GM21786 (cell line): ENCODE data around the gene CLCNKA.
"Not testable (repeated sequence)": the region's sequence is repeated elsewhere in the genome, so short reads cannot be mapped to it uniquely, and the experiment has no call there.

Source experiments
- ATAC-seq: cut with Tn5 transposase; IDR thresholded peaks from one replicate; pipeline ENCODE4 v1.9.1; 2021; ENCODE audit not compliant: unreplicated experiment

CLCNKA gene

DNA sequence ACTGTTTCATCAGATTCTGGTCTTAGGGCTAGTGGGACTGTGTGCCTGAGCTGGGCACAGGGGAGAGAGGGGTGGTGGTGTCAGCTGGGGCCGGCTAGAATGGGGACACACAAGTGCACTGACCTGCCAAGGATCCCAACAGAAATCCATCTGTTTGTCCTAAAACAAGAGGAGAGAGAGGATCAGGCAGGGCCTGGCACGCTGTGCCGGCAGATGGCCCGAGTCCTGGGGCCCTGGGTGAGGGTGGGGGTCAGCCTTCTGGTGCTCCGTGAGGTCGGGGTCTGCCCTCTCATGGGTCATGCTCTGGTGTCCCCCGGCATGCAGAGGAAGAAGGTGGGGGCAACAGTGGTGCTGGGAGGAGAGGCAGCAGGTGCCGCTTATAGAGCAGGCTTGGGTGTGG lies 18.0 kb downstream of the CLCNKA start:
- ATAC-seq: not testable (repeated sequence)

DNA sequence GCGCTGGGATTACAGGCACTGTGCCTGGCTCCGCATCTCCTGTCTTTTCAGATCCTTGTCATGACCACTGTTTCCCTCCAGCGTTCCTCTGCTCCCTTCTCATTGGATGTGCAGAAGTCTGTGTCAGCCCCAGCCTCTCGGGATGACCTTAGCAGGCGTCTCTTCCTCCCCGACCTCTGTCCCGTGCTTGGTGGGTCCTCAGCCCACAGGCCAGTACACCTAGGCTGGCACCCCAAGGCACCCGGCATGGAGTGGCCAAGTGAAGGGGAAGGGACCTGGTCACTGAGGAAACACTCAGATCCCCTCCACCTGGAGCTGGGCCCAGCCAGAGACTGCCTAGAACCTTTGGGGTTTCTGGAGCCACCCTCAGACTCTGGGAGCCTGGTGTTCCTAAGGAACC lies 19.4 kb downstream of the CLCNKA start:
- no peak for ATAC-seq

DNA sequence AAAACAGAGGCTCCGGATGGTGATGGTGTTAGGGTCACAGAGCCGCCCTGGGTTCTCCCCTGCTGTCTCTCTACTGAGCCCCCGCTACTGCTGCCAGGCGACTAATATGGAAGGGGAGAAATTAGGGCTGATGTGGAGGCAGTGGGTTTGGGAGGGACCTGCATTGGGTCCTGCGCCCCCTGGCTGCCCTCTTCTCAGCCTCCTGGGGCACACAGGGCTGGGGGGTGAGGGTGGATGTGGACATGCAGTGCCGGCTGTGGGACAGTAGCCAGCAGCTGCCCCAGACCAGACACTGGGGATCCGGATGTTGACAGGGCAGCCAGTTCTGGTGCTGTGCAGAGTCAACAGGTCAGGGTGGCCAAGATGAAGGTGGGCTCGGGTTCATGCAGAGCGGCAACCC lies 20.3 kb downstream of the CLCNKA start:
- no peak for ATAC-seq

DNA sequence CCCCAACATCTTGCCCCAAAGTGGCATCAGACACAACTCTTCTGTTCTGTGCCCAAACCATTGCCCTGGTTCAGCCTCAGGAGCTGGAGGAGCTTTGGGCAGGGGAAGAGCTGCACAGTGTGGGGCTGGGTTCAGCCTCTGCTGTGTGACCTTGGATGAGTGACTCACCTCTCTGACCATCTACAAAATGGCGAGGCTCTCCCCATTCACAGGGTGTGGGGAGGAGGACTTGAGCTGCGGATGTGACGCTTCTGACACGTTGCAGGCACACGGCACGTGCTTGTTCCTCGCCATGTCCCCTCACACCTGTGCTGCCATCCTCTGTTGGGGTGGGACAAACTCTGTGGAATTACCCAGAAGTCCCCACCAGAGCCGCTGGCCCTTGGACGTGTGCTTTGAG lies 20.8 kb downstream of the CLCNKA start:
- not testable (repeated sequence) for ATAC-seq

DNA sequence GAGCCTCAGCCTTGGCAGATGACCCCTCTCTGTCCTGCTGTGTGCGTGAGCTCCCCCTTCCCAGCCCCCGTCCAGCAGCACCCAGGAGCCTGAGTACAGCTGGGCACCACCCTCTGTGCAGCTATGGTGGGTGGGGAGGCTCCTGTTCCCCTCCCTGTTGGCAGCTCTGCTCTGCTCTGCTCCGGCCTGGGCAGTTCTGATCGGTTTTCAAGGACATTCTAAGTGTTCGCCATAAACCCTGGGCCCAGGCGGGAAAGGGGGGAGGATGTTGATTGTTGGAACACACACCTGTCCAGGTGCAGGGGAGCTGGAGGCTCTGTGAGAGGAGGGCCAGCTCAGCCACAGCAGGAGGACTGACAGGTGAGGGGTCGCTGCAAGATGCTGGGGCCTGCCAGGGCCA lies 21.7 kb downstream of the CLCNKA start, which contains the start of gene CLCNKB:
Gene CLCNKB (plus strand): TSS at position 262 of the 400 bp plus-strand sequence. CDS start 711 bp downstream, outside the sequence.
- no peak for ATAC-seq

DNA sequence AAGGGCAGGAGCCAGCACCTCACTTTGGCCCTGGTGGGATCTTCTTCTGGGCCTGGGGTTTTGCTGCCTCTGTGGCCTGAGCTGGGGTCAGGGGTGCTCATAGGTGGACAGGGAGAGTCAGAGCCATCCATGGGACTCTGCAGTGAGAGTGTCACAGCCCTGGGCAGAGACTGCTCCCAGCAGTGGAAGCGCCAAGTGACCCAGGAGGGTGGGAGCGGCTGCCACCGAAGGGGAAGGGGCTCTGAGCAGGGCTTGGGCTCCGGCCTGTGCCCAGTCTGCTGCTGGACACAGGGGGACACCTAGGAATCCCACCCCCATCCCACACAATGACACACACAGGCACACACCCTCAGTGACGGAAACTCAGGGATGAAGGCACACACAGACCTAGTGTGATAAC lies 22.1 kb downstream of the CLCNKA start:
- no peak for ATAC-seq

DNA sequence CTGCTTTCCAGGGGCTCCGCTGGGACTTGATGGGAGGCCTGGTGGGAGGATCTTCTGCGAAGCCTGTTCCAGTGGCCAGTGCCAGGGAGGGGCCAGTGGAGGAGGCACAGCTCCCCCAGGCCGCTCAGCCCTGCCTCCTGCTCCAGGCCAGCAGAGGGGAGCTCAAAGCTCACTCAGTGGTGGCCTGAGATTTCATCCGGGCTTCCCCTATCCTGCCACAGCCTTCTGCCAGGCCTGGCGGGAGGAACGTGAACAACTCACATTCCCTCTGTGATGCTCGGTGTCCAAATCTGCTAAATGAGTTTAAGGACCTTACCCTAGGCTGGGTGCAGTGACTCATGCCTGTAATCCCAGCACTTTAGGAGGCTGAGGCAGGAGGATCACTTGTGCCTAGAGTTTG lies 25.0 kb downstream of the CLCNKA start:
- ATAC-seq: no peak

DNA sequence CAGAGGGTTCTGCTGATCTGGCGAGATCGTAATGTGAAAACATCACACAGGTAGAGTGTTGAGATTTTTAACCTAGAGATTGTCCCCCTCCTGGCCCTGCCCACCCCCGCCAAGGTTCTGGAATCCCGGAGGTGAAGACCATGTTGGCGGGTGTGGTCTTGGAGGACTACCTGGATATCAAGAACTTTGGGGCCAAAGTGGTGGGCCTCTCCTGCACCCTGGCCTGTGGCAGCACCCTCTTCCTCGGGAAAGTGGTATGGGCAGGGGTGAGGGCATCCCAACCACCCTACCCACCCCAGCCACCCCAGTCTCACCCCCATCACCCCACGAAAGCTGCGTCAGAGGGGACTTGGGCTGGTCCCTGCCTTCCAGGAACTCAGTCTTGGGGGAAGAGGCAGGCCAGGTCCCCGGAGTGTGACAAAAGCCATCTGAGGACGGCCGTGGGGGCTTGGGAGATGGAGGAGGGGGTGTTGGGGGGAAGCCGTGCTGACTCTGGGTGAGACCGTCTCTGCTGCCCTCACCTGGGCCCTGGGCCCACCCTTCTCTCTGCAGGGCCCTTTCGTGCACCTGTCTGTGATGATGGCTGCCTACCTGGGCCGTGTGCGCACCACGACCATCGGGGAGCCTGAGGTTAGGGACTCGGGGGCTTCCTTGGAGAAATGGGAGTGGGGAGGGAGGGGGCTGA lies 26.1 kb downstream of the CLCNKA start:
- ATAC-seq: no peak

DNA sequence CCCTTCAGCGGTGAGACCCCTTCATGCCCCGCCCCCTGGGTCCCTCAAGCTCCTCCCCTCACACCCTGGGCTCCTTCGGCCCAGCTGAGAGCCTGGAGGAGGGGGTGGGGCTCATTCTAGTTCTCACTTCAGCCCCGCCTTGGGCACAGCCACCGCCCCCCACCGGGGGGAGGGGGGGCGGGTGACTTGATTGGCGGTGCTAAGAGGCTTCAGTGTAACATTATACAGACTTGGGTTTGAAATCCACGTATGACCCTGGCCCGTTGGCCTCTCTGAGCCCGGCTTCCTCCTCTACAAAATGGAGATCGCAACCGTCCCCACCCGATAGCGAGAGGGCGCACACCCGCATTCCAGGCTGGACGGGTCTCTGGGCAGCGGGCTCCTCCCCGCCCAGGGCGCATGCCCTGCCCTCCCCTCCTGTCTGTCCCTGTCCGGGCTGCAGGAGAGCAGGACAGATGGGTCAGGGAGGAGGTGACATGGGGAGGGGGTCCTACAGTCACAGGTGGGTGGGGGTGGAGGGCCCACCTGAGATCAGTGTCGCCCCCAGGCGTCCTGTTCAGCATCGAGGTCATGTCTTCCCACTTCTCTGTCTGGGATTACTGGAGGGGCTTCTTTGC lies 26.8 kb downstream of the CLCNKA start:
- ATAC-seq: no peak

DNA sequence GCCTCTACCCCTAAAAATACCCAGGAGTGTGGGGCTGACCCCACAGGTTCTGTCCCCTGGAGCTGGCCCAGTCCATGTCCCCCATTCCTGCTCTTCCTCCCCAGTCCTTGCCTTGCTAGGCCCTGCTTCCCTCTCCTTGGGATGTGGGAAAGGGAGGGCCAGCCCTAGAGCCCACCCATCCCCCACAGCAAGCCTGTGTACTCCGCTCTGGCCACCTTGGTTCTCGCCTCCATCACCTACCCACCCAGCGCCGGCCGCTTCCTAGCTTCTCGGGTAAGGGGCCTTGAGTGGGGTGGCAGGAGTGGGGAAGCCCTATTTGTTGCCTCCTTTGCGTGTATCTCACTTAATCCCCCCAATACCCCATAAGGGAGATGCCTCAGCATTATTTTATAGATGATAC lies 28.5 kb downstream of the CLCNKA start:
- ATAC-seq: no peak

DNA sequence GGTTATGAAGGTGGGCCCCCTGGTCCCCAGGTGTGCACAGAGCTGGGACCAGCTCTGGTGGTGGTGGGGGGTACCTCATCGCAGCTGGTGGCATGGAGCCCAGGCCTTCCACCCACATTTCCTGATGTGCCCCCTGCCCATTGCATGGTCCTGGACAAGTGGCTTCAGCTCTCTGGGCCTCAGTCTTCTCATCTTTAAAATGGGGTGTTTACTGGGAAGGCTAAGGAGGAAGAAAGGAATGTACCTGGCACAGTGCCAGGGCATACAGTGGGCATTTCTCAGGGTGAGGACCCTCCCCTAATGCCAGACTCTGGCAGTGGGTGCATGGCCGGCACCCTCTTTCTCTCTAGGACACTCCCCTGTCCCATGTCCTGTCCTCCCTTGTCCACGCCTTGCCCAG lies 29.2 kb downstream of the CLCNKA start:
- ATAC-seq: no peak

DNA sequence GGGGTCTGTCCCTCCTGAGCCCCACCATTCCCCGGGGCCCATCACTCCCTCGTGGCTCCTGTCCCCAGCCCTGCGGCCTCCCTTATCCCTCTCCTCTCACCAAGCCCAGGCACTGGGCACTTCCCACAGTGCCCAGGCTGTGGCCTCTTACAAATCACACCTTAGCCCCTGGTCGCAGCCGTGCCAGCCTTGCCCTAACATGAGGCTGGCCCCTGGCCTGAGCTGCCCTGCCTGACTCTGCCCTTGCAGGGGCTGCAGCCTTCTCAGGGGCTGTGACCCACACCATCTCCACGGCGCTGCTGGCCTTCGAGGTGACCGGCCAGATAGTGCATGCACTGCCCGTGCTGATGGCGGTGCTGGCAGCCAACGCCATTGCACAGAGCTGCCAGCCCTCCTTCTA lies 30.1 kb downstream of the CLCNKA start:
- not testable (repeated sequence) for ATAC-seq

DNA sequence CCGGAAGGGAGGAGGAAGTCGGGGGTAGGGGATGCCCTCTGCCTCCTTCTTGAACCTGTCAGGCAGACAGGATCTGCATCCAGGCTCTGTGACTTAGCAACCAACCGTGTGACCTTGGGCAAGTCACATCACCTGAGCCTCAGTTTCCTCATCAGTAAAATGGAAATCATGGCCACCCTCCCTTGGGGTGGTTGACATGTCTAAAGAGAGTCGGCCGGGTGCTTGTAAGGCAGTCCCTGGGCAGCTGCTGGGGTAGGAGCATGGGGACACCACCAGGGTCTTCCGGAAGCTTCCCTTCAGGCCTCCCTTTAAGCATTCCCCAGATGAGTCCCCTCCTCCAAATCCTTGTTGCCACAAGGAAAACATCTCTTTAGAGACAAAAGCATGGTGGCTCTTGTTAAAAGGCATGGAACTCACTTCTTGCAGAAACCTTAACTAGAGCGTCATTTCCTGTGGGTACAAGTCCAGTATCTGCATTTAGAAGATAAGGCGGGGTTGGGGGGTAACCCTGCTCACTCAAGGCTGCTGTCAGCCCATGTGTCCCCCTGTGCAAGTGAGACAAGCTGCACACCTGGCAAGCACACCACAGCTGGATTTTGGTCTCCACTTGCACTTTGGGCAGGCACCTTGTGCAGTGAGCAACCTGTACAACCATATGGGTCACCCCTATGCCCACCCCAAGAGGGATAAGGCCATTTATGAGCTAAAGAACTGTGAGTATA lies 32.1 kb downstream of the CLCNKA start:
- no peak for ATAC-seq

DNA sequence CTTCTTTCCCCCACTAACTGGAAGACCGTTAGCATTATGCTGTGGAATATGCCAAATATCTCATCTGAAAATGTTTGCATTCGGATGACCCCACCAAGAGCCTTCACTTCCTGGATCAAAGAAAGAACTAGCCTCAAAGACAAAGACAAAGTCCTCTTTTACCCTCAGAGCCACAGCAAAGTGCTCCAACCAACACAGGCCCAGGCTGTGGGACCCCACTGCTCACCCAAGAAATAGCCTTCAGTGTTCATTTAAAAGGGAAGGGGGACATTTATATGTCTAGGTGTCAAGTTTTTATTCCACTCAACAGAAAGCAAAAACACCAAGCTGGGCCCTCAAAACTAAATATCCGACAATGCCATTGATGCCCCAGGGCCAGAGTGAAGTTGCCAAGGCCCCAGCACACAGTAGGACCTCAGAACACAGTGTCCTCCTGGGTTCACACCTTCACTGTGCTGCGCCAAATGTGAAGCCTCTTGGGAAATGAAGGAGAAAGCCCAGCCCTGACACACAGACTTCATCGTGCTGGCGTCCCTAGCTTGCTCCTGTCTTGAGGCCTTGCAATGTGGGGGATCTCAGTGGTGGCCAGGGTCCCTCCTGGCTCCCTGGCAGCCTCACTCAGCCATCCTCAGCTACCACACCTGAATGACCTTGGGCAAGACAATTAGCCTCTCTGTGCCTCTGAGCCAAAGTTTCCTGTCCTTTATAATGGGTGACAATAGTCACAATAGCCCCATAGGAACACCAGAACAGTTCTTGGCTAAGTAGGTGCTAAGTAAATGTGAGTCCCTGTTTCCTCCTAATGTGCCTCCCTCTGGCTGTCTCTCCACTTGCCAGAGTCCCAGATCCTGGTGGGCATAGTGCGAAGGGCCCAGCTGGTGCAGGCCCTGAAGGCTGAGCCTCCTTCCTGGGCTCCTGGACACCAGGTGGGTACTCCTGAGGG lies 33.0 kb downstream of the CLCNKA start:
- no peak for ATAC-seq

DNA sequence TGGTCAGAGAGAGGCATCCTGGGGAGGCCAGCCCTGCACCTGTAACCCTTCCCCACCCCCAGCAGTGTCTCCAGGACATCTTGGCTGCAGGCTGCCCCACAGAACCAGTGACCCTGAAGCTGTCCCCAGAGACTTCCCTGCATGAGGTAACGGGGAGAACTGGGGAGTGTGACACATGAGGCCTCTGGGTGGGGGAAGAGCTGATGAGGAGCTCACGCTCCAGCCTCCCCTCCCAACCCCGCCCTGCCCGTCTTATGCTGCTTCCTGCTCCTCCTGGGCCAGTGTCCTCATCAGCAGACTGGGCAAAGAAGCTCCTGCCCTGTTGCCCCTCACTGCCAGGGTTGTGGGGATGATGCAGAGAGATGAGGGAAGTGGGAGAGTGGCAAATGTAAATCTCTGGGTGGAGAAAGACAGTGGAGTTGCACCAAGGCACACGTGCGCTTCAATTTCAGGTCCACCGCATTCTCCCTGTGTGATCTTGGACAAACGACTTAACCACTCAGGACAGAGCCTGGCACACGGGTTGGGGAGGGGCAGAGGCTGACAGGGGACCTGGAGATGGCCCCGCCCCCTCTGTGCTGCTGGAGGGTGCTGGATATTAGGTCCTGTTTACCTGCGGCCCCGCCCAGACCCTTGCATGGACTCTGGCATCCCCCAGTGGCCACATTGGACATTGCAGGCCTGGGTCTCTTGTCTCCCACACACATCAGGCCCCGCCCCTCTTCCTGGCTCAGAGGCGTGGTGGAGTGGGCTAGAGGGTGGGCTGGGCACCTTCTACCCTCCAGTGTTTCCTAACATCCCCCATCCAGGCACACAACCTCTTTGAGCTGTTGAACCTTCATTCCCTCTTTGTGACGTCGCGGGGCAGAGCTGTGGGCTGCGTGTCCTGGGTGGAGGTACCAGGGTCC lies 34.0 kb downstream of the CLCNKA start:
- ATAC-seq: no peak

DNA sequence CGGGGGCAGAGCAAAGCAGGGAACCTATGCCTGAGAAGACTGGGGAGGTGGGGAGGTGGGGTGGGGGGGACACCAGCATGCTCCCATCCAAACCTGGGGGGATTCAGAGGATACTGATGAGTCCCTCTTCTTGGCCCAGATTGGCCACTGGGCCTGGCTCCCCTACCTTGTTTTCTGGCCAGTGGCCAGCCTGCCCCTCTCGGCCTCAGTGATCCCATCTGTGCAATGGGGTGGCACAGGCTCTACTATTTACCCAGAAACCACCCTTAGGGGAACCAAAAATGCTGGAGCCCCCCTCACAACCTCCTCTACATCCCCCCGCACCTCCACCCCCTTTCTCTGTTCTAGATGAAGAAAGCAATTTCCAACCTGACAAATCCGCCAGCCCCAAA lies 34.7 kb downstream of the CLCNKA start:
- ATAC-seq: not testable (repeated sequence)

DNA sequence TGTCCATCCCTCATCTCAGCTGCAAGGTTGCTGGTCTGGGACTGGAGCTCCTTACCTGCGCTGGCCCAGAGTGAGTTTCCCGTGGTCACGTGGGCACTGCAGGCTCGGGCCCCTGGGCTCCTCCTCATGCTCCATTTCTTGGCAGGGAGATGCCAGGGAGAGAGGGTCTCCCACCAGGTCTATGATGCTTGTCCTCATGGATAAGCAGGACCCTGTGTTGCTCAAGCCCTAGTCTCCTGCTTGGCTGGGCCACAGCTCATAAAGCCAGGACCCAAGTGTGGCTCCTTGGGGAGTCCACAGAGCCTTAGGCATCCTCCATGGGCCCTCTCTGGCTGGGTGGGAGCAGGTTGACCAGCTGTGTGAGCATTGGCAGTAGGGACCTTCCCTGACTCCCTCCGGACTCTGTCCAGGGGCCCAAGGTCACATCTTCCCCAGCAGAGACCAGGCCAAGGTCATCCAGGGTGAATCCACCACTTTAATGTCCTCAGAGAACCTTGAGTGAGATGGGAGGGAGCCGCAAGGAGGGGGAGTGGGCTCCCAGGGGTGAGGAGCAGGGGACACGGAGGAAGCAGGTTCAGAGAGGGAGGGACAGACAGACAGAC lies 35.6 kb downstream of the CLCNKA start:
- ATAC-seq: not testable (repeated sequence)

DNA sequence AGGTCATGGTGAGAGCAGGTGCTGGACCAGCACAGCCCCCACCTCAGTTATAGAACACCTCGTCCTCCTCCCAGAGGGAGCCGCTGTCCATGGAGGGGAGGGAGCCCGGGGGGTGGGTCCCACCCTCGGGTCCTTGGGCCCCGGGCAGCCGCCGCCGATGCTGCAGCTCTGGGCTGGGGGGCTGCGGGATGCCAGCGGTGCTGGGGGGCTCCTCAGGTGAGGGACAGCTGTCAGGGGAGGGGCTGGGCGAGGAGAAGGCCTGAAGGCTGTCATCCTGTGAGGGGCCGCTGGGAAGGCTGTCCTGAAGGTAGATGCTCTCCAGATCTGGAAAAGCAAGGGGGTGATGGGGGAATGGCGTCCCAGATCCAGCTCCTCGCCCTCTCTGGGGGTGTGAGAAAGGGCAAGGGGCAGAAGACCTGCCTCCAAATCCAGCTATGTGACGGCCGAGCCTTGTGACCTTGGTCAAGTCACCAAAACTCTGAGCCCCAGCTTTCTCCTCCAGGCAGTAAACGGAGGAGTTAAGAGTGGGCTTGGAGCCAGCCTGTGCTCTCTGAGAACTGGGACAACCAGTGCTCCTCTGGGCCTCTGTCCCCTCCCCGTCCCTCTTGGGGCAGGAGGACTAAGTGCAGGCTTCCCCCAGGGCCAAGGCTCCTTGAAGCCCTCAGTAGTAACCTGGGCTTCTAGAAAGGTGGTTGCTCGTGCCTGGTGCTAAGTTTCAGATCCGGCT lies 36.7 kb downstream of the CLCNKA start:
- not testable (repeated sequence) for ATAC-seq

DNA sequence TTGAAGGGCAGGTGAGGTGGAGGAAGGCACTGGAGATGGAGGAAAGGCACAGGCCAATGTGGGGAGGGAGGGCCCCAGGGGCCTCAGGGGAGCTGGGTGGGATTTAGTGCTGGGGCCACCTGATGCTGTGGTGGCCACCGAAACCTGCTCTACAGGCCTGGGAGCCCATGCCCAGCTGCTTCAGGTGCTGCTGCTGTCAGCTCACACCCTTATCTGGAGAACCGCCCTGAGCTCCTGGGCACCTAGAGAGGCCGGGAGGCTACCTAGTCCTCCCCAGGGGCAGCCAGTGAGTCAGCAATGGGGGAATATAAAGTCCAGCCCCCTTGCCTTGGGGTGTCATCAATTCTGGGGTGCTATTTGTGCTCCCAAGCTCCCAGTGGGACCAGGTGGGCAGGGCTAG lies 39.4 kb downstream of the CLCNKA start:
- ATAC-seq: no peak
